ENCODE data around the gene STXBP5. TPM values are rescaled to one million over a fixed set of nuclear protein-coding genes. Genes with fewer than 3 reads are reported as not detected.

STXBP5 gene
- total and polyA plus RNA-seq, 2 of the 13 experiments (the other 11 are each of a cell fraction or from before 2014, with no cell fraction given), result 8.8 to 19.4 TPM

DNA sequence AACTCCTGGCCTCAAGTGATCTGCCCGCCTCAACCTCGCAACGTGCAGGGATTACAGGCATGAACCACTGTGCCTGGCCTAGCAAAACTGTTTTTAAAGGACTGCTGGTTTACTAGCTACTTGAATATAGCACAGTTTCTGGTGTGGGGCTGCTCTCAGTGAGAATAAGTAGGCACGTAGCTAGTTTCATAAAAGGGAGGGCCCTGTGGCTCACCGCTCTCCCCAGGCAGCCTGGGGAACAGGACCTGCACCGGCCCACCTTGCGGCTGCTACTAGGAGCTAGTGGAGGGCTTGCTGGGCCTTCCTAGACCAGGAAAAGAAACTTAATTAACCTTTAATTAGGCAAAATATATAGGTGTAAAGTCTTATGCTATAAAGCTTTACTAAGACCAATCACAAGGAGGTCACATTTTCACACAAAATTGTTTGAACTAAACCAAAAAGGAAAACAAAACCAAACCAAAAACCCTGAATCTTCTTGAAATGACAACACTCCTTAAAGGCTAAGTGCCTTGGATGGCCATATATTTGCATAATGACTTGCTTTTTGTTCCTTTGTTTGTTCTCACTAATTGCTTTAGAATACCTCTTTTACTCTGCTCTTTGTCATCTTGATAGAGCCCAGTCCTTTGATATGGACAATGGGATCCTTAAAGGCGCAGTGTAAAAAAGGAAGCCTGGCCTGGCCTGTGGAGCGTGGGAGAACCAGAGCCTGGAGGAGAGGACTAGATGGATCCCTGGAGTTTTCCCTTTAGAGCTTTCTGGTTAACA lies 234.7 kb downstream of the STXBP5 start:
- H4K20me1 ChIP-seq (ENCODE audit: insufficient read depth, low read length), result no peaks in the 10 kb centered on the region
- no peak overlapping the region for H3K4me2 ChIP-seq (ENCODE audit: low read depth, low read length)
- H3K27ac ChIP-seq (ENCODE audit: extremely low read length, insufficient read depth, low read length), result no peak overlapping the region
- WGBS (ENCODE audit: low lambda C conversion rate), result 46% methylated on average over 9 of the region's 9 CpGs
- no peak for TF ChIP-seq ZNF589 (CRISPR knock-in tag; conservative IDR thresholded peaks at IDR 0.05)
- TF ChIP-seq ZNF354B (CRISPR knock-in tag; IDR thresholded peaks at IDR 0.05), result no peak
- TF ChIP-seq TRAFD1 (CRISPR knock-in tag; IDR thresholded peaks at IDR 0.05; ENCODE audit: borderline replicate concordance), result no peak
- no peak for TF ChIP-seq ZNF563 (CRISPR knock-in tag; IDR thresholded peaks at IDR 0.05)
- no peak for TF ChIP-seq ZNF138 (CRISPR knock-in tag; IDR thresholded peaks at IDR 0.05; ENCODE audit: low read depth)
- TF ChIP-seq ZFP37 (CRISPR knock-in tag; IDR thresholded peaks at IDR 0.05; ENCODE audit: borderline replicate concordance), result no peak
- TF ChIP-seq THYN1 (CRISPR knock-in tag; IDR thresholded peaks at IDR 0.05; ENCODE audit: borderline replicate concordance, low read depth), result no peak
- TF ChIP-seq ZNF3 (CRISPR knock-in tag; IDR thresholded peaks at IDR 0.05), result no peak
- TF ChIP-seq FOSL2 (CRISPR knock-in tag; IDR thresholded peaks at IDR 0.05), result no peak
- no peaks in the 10 kb centered on the region for H3K9me3 ChIP-seq (ENCODE audit: low read length)
- H3K4me1 ChIP-seq (ENCODE audit: insufficient read depth, low read length), result no peaks in the 10 kb centered on the region
- no peak overlapping the region for H2AFZ ChIP-seq (ENCODE audit: low read length)
- CTCF ChIA-PET (ENCODE audit: low intra/inter-chr PET ratio, low total read pairs), result no interaction called here
- POLR2A ChIA-PET, result no interaction called here
- H3K27me3 ChIP-seq (ENCODE audit: control insufficient read depth in 1 of 2, insufficient read depth in 2 of 2, low read length in 2 of 2), result no peaks in the 10 kb centered on the region
- DNase-seq (ENCODE audit: low spot score), result no peak
- intact Hi-C loops (cut with micrococcal nuclease; ENCODE audit: unreplicated experiment) (no loop called here), in situ Hi-C loops (cut with HindIII; ENCODE audit: extremely low pct_ligation_motif_present, low pct_unique_long_range_greater_than_20kb) (no loop called here)
- no peaks in the 10 kb centered on the region for H3K79me2 ChIP-seq (ENCODE audit: insufficient read depth, low read length)
- FAIRE-seq, result no peak
- H3K9ac ChIP-seq (ENCODE audit: insufficient read depth, low read depth, low read length), result no peak overlapping the region
- no peaks in the 10 kb centered on the region for H3K36me3 ChIP-seq (replicated peaks in 1 of 2; ENCODE audit: control insufficient read depth in 1 of 2, insufficient read depth in 2 of 2, low read length in 2 of 2)
- no TSS peak for BruUV-seq (replicated peaks)
- H3K4me3 ChIP-seq (replicated peaks in 1 of 3; ENCODE audit: insufficient read depth in 1 of 3, low read depth in 2 of 3, low read length in 3 of 3), result no peak overlapping the region
- no peak for ATAC-seq

Small RNA genes lying within 50 kb of the gene (small RNA-seq; reads per million reads assigned to genes)
- gene AL355365.1 (ENCODE audit: insufficient read depth in 2 of 3, insufficient read length in 3 of 3, low read depth in 2 of 3, low replicate concordance in 1 of 3), result 0 reads per million in 3 experiments
